GM21528 (cell line): Measurements from ENCODE around the gene PLXDC1.

Source experiments
- ATAC-seq: cut with Tn5 transposase; IDR thresholded peaks from one replicate; pipeline ENCODE4 v1.9.1; 2021; ENCODE audit warnings: mild to moderate bottlenecking, moderate library complexity; ENCODE audit not compliant: unreplicated experiment, low FRiP score

PLXDC1 gene

GRCh38 chr17:39151150-39151942 lies at the start of gene PLXDC1:
Gene PLXDC1 (minus strand): TSS chr17:39151637. CDS start chr17:39151437, 200 bp downstream.
- no peak for ATAC-seq

GRCh38 chr17:39200957-39201510 lies 49.6 kb upstream of the PLXDC1 start:
- ATAC-seq: no peak

DNA sequence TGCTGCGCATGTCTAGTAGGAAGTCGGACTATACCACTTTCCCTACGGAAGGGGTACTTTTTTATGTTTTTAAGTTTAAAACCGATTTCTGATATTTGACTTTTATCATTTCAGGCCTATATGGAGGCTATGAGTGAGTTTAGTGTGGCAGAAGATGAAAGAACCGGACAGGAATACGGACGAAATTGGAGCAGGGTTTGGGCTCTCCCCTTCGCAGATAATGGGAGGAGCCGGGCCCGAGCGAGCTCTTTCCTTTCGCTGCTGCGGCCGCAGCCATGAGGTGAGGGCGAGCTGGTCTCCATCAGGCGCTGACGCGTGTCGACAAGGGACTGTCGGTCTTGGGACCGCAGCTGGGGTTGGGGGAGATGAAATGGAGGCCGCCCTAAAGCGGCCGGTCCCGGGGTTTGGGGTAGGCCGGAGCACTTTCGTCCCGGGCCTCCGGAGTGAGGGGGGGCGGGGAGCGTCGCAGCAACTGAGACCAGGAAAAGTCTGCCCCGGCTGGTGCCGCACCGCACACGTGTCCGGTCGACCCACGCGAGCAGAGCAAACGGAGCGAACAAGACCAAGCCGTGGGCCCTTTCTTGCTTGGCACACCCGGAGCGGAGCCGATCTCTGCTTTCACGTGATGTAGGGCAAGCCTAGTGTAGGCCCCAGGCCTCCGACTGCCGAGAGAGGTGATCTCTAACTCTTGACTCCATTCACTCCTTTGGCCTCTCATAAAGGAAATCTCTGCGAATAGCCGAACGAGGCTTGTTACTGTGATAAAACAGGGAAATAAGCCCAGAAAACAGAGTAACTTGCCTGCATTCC lies 48.8 kb upstream of the PLXDC1 start, which contains the start of gene RPL19:
RPL19 (plus strand) TSS at position 214 of the 810 bp plus-strand sequence; CDS start at position 276, 62 bp downstream.
- peak; percentile 63 for ATAC-seq

- peak; percentile 62 for ATAC-seq
These were observed 48.3 kb upstream of the PLXDC1 start for GRCh38 chr17:39199820-39200069.

- no peak for ATAC-seq
These were observed 46.7 kb upstream of the PLXDC1 start for GRCh38 chr17:39198186-39198566.

- no peak for ATAC-seq
These were observed 46.1 kb upstream of the PLXDC1 start, which contains the start of gene CACNB1 for GRCh38 chr17:39197380-39198185. Gene CACNB1 (minus strand): TSS chr17:39197669. CDS start chr17:39197495, 174 bp downstream.

DNA sequence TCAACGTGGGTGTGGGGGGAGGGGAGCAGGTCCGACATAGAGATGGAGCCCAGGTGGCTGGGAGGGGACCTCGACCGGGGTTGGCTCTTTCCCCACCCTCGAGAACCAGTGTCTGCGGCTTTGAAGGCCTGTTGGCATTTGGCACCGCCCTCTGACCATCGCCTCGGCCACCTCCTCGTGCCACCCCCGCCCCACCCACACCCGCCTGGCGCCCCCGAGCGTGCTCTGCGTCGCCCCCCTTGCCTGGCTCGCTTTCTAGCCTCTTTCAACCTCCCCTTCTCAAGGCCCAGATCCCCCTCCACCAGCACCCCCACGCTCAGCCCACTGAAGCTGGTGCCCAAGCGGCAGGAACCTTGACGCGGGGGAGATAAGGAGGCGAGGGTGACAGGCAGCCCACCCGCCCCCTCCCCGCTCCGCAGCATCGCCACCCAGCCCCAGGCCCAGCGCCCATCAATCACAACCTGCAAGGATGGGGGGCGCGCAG lies 45.4 kb upstream of the PLXDC1 start:
- ATAC-seq: no peak

- ATAC-seq: no peak
These were observed 44.9 kb upstream of the PLXDC1 start for GRCh38 chr17:39196241-39196807.

GRCh38 chr17:39195568-39196160 lies 44.2 kb upstream of the PLXDC1 start:
- no peak for ATAC-seq

- ATAC-seq: no peak
These were observed 43.6 kb upstream of the PLXDC1 start for GRCh38 chr17:39194985-39195524.

DNA sequence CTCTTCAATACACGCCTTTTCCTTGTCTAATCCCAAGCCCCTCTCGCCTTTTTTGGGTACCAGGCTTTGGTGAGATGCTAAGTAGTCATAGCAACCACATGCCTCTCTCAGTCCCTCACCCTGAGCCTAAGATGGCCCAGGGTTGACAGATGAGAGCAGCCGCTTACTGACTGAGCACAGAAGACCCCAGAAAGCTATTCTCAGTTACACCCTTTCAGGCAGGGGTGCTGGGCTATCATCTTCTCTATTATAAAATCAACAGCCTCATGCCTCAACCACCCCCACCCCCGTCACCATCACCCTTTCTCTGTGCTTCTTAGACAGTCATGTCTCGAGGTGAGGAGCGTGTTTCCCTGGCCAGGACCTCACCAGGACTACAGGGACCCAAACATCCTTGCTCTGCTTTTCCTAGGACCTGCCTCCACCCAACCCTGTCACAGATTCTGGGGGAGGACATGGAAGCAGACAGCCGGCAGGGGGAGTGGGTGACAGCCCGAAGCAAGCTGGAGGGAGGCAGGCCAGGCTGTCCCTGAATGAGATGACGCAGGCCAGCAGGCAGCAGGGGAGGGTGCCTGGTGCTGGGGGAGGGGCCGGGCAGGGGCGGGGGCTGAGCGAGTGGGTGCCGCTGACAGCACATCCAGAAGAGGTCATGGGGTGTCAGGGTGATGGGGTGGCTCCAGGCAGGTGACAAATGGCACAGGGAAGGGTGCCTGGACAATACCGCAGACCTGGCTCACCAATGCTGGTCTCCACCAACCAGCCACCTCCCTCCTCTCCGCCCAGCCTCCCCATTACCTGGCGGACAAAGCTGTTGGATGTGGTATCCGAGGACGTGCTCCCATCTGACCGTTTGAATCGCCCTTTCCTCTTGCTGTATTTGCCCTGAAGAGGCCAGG lies 42.9 kb upstream of the PLXDC1 start:
- no peak for ATAC-seq

- no peak for ATAC-seq
These were observed 41.9 kb upstream of the PLXDC1 start for GRCh38 chr17:39193346-39193745.

GRCh38 chr17:39192901-39193300 lies 41.5 kb upstream of the PLXDC1 start:
- no peak for ATAC-seq

DNA sequence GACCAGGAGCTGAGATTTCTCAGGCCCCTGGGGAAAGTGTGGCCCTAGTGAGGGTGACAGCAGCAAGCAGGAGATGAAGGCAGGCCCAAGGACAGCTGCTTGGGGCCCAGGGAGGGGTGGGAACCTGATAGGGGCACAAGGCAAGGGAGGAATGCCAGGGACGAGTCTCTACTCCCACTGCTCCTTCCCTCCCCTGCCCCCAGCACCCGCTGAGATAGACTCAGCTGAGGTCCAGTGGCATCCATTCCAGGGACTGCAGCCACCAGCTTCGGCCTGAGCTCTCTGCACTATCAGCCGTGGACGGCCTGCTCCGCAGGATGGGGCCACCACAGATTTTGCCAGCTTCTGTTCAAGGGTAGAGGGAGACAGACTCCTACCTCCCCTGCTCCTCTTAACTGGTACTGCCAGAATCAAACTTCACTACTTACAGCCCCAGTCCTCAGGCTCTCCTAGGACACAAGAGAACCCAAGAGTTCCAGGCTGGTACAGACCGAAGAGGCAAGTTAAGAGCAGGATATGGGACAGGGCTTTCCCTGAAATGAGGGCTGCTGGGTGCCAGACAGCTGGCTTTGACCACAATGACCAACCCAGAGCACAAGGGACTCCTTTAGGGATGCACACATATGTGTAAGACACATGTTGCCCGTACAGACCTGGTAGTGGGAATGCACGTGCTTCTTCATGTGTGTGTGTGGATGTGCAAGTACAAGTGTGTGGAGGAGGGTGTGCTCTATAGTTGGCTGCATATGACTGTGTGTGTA lies 40.5 kb upstream of the PLXDC1 start:
- ATAC-seq: no peak

DNA sequence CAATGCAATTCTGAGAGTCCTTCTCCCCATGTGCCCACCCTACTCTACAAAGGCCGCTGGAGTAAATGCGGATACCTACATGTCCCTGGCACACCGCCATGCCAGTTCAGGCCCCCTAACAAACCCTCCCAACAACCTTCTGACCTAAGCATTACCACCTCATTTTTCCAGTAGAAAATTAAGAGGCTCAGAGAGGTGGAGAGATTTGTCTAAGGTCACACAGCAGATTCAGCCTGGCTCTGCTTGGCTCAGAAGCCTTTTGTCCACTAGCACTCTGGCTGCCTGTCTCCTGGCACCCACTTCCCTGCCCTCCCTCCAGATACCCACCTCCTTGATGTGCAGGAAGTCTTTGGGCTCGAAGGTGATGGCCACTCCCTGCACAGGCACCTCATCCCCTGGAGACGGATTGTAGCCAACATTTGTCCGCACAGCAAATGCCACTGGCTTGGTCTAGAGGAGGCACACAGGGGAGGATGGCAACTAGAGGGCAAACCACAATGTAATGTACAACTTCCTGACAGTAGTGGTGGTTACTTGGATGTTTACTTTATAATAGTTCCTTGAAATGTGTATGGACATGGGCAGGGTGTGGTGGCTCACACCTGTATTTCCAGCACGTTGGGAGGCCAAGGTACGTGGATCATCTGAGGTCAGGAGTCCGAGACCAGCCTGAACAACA lies 35.9 kb upstream of the PLXDC1 start:
- ATAC-seq: no peak

GRCh38 chr17:39186481-39187002 lies 35.1 kb upstream of the PLXDC1 start:
- ATAC-seq: no peak

GRCh38 chr17:39183720-39184119 lies 32.3 kb upstream of the PLXDC1 start:
- no peak for ATAC-seq
